GM21447 (cell line): ENCODE results near the gene PRPF40B.
"Not testable (repeated sequence)": the region's sequence is repeated elsewhere in the genome, so short reads cannot be mapped to it uniquely, and the experiment has no call there.

Source experiments
- ATAC-seq: cut with Tn5 transposase; IDR thresholded peaks from one replicate; pipeline ENCODE4 v1.9.1; 2021; ENCODE audit not compliant: unreplicated experiment

Gene PRPF40B

GRCh38 chr12:49609059-49609874 lies 14.1 kb upstream of the PRPF40B start:
- no peak for ATAC-seq

GRCh38 chr12:49609875-49610154 lies 13.5 kb upstream of the PRPF40B start:
- no peak for ATAC-seq

- ATAC-seq: not testable (repeated sequence)
Measured at GRCh38 chr12:49610785-49611184, 12.6 kb upstream of the PRPF40B start.

GRCh38 chr12:49612210-49612609 lies 11.2 kb upstream of the PRPF40B start:
- no peak for ATAC-seq

DNA sequence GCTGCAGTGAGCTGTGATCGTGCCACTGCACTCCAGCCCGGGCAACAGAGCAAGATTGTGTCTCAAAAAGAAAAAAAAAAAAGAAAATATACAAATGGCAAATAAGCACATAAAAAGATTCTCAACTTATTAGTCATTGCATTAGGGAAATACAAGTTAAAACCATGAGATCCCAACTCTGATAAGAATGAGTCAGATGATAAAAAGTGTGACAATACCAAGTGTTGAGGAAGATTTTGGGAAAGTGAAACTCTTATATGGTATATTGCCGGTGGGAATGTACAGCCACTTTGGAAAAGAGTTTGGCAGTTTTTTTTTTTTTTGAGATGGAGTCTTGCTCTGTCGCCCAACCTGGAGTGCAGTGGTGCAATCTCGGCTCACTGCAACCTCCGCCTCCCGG lies 7.6 kb upstream of the PRPF40B start:
- no peak for ATAC-seq

- ATAC-seq: no peak
Measured at GRCh38 chr12:49616533-49617219, 6.7 kb upstream of the PRPF40B start.

GRCh38 chr12:49618576-49618975 lies 4.8 kb upstream of the PRPF40B start:
- ATAC-seq: no peak

- no peak for ATAC-seq
Measured at GRCh38 chr12:49619286-49619685, 4.1 kb upstream of the PRPF40B start.

- ATAC-seq: no peak
Measured at GRCh38 chr12:49621651-49622500, 1.5 kb upstream of the PRPF40B start.

DNA sequence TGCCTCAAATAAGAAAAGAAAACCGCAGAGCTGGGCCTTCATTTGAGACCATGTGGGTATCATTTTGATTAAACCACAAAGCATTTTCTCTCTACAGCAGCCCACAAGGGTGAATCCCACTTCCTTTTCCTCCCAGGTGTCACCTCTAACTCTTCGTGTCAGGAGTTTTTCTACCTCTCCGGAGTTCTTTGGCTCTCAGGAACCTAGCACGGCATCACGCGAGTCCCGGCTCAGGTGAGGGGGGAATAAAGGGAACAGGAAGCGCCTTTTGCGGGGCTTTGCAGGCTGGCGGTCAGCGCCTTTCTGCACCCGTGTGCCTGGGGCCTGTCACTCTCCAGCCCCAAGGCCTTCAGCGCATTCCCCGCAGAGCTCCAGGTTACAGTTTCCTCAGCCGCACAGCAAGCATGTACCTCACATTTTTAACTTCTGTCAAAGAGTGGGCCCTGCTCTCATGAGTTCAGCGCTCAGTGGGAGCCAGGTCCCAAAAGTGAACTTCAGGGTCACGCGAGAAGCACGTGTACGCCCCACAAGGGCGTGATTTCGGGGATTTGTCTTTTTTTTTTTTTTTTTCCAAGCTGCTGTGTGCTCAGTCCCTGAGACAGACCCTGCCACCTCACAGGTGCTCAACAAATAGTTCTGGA lies 740 bp upstream of the PRPF40B start:
- ATAC-seq: peak; percentile 32

GRCh38 chr12:49624921-49625577 lies 1.7 kb downstream of the PRPF40B start:
- no peak for ATAC-seq

- no peak for ATAC-seq
Measured at GRCh38 chr12:49626169-49626835, 2.9 kb downstream of the PRPF40B start.

DNA sequence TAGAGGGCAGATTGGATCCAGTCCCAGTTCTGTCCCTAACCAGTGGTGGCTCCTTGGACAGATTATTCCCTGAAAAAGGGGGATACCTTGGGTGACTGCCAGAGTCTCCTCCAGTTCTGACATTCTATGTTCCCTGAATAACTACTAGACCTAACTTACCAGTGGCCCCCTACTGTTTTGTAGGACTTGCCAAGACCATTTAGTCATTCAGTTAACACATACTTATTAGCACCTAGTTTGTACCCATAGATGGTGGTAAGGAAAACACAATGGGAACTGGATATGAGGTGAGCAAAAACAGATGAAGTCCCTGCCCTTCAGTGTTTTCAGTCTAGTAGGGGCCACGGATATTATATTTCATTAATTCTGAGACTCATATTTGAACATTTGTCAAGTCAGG lies 3.5 kb downstream of the PRPF40B start:
- no peak for ATAC-seq

DNA sequence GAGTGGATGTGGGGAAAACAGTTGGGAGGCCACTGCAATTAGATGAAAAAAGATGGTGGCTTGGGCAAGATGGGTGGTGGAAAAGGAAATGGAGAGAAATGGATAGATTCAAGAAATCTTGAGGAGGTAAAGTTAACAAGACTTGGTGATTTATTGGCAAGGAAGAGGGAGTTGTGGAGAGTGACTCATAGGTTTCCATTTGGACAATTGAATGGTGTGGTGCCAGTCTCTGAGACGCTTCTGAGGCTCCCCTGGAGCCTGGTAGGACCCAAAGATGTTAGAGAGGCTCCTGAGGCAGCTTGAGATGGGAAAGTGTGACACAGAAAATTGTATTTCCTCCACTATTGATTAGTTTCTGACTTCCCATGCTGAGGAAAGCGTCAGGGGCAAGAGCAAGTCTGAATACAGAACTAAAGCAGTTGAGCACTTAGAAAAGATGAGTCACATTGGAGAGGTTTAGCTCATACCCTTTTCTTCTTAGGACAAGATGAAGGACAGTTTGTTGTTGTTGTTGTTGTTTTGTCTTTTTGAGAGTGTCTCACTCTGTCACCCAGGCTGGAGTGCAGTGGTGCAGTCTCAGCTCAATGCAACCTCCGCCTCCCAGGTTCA lies 4.5 kb downstream of the PRPF40B start:
- no peak for ATAC-seq

- no peak for ATAC-seq
Measured at GRCh38 chr12:49631336-49631907, 8.1 kb downstream of the PRPF40B start.

DNA sequence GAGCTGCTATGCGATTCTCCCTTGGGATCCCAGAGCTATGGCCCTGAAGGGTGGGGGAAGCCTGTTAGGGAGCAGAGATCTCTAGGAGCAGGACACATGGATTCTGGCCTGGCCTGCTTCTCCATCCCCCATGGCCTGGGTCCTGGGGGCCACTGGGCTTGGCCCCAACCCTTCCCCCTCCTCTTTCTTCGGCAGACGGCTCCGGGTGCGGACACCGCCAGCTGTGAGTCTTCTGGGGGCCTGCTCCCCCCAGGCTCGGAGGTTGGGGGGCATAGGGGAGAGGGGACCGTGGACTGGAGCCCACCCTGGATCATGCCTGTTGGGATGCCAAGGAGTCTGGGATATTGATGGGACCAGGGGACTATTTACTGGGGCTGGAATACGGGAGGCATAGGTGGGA lies 9.0 kb downstream of the PRPF40B start:
- no peak for ATAC-seq

GRCh38 chr12:49632986-49633702 lies 9.8 kb downstream of the PRPF40B start:
- no peak for ATAC-seq

DNA sequence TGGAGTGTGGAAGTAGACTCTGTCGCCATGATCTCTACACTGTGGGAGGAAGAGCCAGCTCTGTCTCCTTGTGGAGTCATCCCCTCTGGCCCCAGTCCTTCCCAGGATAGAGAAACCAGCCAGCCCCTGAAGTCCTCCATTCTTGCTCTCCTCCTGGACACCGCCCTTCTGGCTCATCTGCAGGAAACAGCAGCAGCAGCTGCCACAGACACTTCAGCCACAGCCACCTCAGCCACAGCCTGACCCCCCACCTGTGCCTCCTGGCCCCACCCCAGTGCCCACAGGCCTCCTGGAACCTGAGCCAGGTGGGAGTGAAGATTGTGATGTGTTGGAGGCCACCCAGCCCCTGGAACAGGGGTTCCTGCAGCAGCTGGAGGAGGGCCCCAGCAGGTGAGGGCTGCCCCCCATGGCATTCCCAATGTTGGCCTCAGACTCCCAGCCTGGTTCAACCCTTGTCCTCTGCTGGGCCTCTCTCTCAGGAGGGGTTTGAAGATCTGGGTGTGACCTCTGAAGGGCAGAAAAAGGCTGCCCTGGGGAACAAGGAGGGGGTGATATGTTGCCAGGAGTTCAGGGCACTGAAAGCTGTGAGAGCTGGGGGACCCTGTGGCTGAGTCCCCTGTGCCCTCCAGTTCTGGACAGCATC lies 10.5 kb downstream of the PRPF40B start:
- no peak for ATAC-seq
